ENCODE data around the gene TSPAN32.

GRCh38 chr11:2363577-2364370 is 62.0 kb downstream of the TSPAN32 start:
- TF ChIP-seq CTCF (conservative IDR thresholded peaks at IDR 0.05 in 1 of 2, IDR thresholded peaks at IDR 0.05 in 1 of 2; ENCODE audit: low read depth in 1 of 2, low read length in 2 of 2), result no peak
- TF ChIP-seq EZH2 (IDR thresholded peaks at IDR 0.05; ENCODE audit: low read length, missing control alignments), result no peak

Measured in fibroblast of lung (primary cell).